GM23338 (cell line): Measurements from ENCODE around the gene CTDSP2. TPM values are rescaled to one million over a fixed set of nuclear protein-coding genes. Genes with fewer than 3 reads are reported as not detected.

Experiments
- ATAC-seq: fragments of 200-7000 bp; cut with Tn5 transposase; 3 replicates; pipeline ENCODE4 v1.9.1; 2020
- DNase-seq: peaks from one replicate; pipeline ENCODE4 v3.0.0-alpha.2; 2015; ENCODE audit warnings: low spot score
- H2AFZ ChIP-seq: fragments of 200-600 bp; sonication (generic); 2 replicates; pipeline ENCODE4 v1.8.0; 2016; ENCODE audit warnings: antibody characterized with exemption, mild to moderate bottlenecking, moderate library complexity
- H3F3A ChIP-seq: fragments of 200-600 bp; sonication (generic); replicated peaks from 2 replicates; pipeline ENCODE4 v1.8.0; 2017; ENCODE audit warnings: antibody characterized with exemption, mixed run types, low read depth
- H3K27ac ChIP-seq: fragments of 200-600 bp; sonication (generic); 2 replicates; pipeline ENCODE4 v1.6.1; 2016; ENCODE audit warnings: low read depth
- H3K27me3 ChIP-seq: fragments of 200-600 bp; sonication (generic); 2 replicates; pipeline ENCODE4 v1.8.0; 2016; ENCODE audit warnings: mild to moderate bottlenecking, mixed run types, moderate library complexity; ENCODE audit not compliant: insufficient read depth
- H3K36me3 ChIP-seq: fragments of 200-600 bp; sonication (generic); 2 replicates; pipeline ENCODE4 v1.8.0; 2016; ENCODE audit warnings: mild to moderate bottlenecking; ENCODE audit not compliant: insufficient read depth
- H3K4me1 ChIP-seq: fragments of 200-600 bp; sonication (generic); 2 replicates; pipeline ENCODE4 v1.8.0; 2016; ENCODE audit warnings: mild to moderate bottlenecking, moderate library complexity; ENCODE audit not compliant: insufficient read depth
- H3K4me2 ChIP-seq: fragments of 200-600 bp; sonication (generic); 2 replicates; pipeline ENCODE4 v1.7.1; 2017; ENCODE audit warnings: mixed run types
- H3K4me3 ChIP-seq: fragments of 200-600 bp; sonication (generic); 2 replicates; pipeline ENCODE4 v1.6.1; 2016; ENCODE audit warnings: mixed run types
- H3K79me2 ChIP-seq: fragments of 200-600 bp; sonication (generic); replicated peaks from 2 replicates; pipeline ENCODE4 v1.8.0; 2017; ENCODE audit warnings: mild to moderate bottlenecking; ENCODE audit not compliant: insufficient read depth
- H3K9me2 ChIP-seq: fragments of 200-600 bp; sonication (generic); 2 replicates; pipeline ENCODE4 v1.8.0; 2017; ENCODE audit not compliant: insufficient read depth
- H4K20me1 ChIP-seq: fragments of 200-600 bp; sonication (generic); replicated peaks from 2 replicates; pipeline ENCODE4 v1.8.0; 2017; ENCODE audit warnings: mild to moderate bottlenecking; ENCODE audit not compliant: insufficient read depth
- H3K27ac Mint-ChIP-seq: 2 replicates; pipeline ENCODE4 v1.8.0; 2020; ENCODE audit warnings: inconsistent platforms, mild to moderate bottlenecking, moderate library complexity, mixed read lengths
- H3K27me3 Mint-ChIP-seq: 3 replicates; pipeline ENCODE4 v1.8.0; 2022; ENCODE audit warnings: low read depth, mild to moderate bottlenecking, moderate library complexity, mixed read lengths, inconsistent platforms; ENCODE audit not compliant: insufficient read depth, poor library complexity
- H3K36me3 Mint-ChIP-seq: 3 replicates; pipeline ENCODE4 v1.8.0; 2021; ENCODE audit warnings: low read depth, mild to moderate bottlenecking, inconsistent platforms, moderate library complexity, mixed read lengths
- H3K4me1 Mint-ChIP-seq: 3 replicates; pipeline ENCODE4 v1.8.0; 2020; ENCODE audit warnings: mild to moderate bottlenecking, inconsistent platforms, mixed read lengths
- H3K4me3 Mint-ChIP-seq: 3 replicates; pipeline ENCODE4 v1.8.0; 2021; ENCODE audit warnings: moderate library complexity, mild to moderate bottlenecking, inconsistent platforms, mixed read lengths
- H3K9me3 Mint-ChIP-seq: 3 replicates; pipeline ENCODE4 v1.8.0; 2020; ENCODE audit warnings: moderate library complexity, mild to moderate bottlenecking, inconsistent platforms, mixed read lengths
- CREB1 ChIP-seq: fragments of 250-450 bp; sonication (Bioruptor Pico); IDR thresholded peaks from 2 replicates; pipeline ENCODE4 v1.5.0; 2020; ENCODE audit warnings: low read depth, mild to moderate bottlenecking, moderate library complexity
- CTCF ChIP-seq, 2 experiments: fragments of 200-600 bp in 1 of 2; sonication (generic) in 1 of 2; conservative IDR thresholded peaks; 2 replicates each; pipeline versions ENCODE4 v1.5.1 to v1.6.1; 2016 to 2017; ENCODE audit warnings: antibody characterized with exemption in 2 of 2, low read depth in 2 of 2, mild to moderate bottlenecking in 2 of 2, moderate library complexity in 1 of 2
- ETS1 ChIP-seq: IDR thresholded peaks from 2 replicates; pipeline ENCODE4 v1.6.1; 2016; ENCODE audit warnings: antibody characterized with exemption
- EZH2 ChIP-seq: fragments of 200-600 bp; sonication (generic); IDR thresholded peaks from one replicate; pipeline ENCODE4 v1.8.0; 2017; ENCODE audit warnings: antibody characterized with exemption, mild to moderate bottlenecking, low read depth; ENCODE audit not compliant: unreplicated experiment
- EZH2phosphoT487 ChIP-seq: fragments of 200-600 bp; sonication (generic); IDR thresholded peaks from one replicate; pipeline ENCODE4 v1.8.1; 2018; ENCODE audit warnings: antibody characterized with exemption; ENCODE audit not compliant: unreplicated experiment
- JUNB ChIP-seq: IDR thresholded peaks from one replicate; pipeline ENCODE4 v1.6.1; 2016; ENCODE audit warnings: antibody characterized with exemption; ENCODE audit not compliant: unreplicated experiment
- NANOG ChIP-seq: IDR thresholded peaks from 2 replicates; pipeline ENCODE4 v1.6.1; 2016; ENCODE audit warnings: antibody characterized with exemption, borderline replicate concordance
- POLR2AphosphoS5 ChIP-seq: IDR thresholded peaks from 2 replicates; pipeline ENCODE4 v1.6.1; 2016; ENCODE audit warnings: antibody characterized with exemption, low read depth
- REST ChIP-seq: IDR thresholded peaks from one replicate; pipeline ENCODE4 v1.6.1; 2018; ENCODE audit warnings: antibody characterized with exemption; ENCODE audit not compliant: unreplicated experiment
- STAT1 ChIP-seq: IDR thresholded peaks from one replicate; pipeline ENCODE4 v1.6.1; 2016; ENCODE audit warnings: antibody characterized with exemption; ENCODE audit not compliant: unreplicated experiment
- ZNF114 ChIP-seq: fragments of 250-450 bp; sonication (Bioruptor Pico); IDR thresholded peaks from 2 replicates; pipeline ENCODE4 v1.5.0; 2020; ENCODE audit warnings: mild to moderate bottlenecking, moderate library complexity
- ZNF331 ChIP-seq: fragments of 250-450 bp; sonication (Bioruptor Pico); IDR thresholded peaks from 2 replicates; pipeline ENCODE4 v1.5.0; 2020; ENCODE audit warnings: low read depth, mild to moderate bottlenecking, moderate library complexity
- ZNF462 ChIP-seq: fragments of 250-450 bp; sonication (Bioruptor Pico); IDR thresholded peaks from 2 replicates; pipeline ENCODE4 v1.5.0; 2020; ENCODE audit warnings: mild to moderate bottlenecking, moderate library complexity
- polyA plus RNA-seq: library from polyadenylated mRNA; unstranded; fragments of >200 nt; fragmentation: Nextera tagmentation; extraction: Ambion mirVana; gene quantifications from 2 replicates; pipeline ENCODE4 v1.2.1, GENCODE V29; 2016
- total RNA-seq: library from RNA; depleted of rRNA; stranded (reverse); fragments of >200 nt; shearing (Covaris generic); gene quantifications from 2 replicates; pipeline ENCODE4 v1.2.3, GENCODE V29; 2014

The CTDSP2 gene
- total and polyA plus RNA-seq, 2 experiments from 2014 or later: 22.8 to 81.9 TPM

GRCh38 chr12:57834086-57834876, 12.2 kb downstream of the CTDSP2 start:
- peak; percentile 9 for ATAC-seq
- Mint-ChIP-seq H3K9me3 (no peaks in the 10 kb centered on the region), H3K27ac (no peak overlapping the region), H3K27me3 (peaks cover 13% of the 10 kb centered on the region), H3K36me3 (peaks cover 4% of the 10 kb centered on the region; the same call in 2 of the 3 replicates), H3K4me1 (peaks cover 75% of the 10 kb centered on the region), H3K4me3 (peak overlapping the region; percentile 29; the same call in 1 of the 3 replicates)
- peaks cover 17% of the 10 kb centered on the region for H3F3A ChIP-seq
- no peaks in the 10 kb centered on the region for H3K27me3 ChIP-seq
- TF ChIP-seq ETS1: no peak
- TF ChIP-seq EZH2phosphoT487: no peak
- no peak for TF ChIP-seq CTCF (conservative IDR thresholded peaks at IDR 0.05; ENCODE audit: low read depth in 2 of 2)
- no peak for TF ChIP-seq ZNF114 (CRISPR knock-in tag)
- no peak for TF ChIP-seq ZNF331 (CRISPR knock-in tag)
- no peak for TF ChIP-seq CREB1 (CRISPR knock-in tag)
- no peak for TF ChIP-seq JUNB
- no peak for TF ChIP-seq REST
- no peak for TF ChIP-seq ZNF462
- TF ChIP-seq EZH2: no peak
- no peak for TF ChIP-seq NANOG
- no peak for TF ChIP-seq STAT1
- no peak for TF ChIP-seq POLR2AphosphoS5
- DNase-seq: peak; percentile 35
- H3K9me2 ChIP-seq: no peaks in the 10 kb centered on the region
- no peak overlapping the region for H3K4me3 ChIP-seq
- H2AFZ ChIP-seq: no peak overlapping the region
- H3K36me3 ChIP-seq: no peaks in the 10 kb centered on the region
- peaks cover 21% of the 10 kb centered on the region for H4K20me1 ChIP-seq
- peaks cover 73% of the 10 kb centered on the region for H3K4me1 ChIP-seq
- peak overlapping the region; percentile 65; the same call in 1 of the 2 replicates for H3K4me2 ChIP-seq
- peak overlapping the region; percentile 48; the same call in 1 of the 2 replicates for H3K27ac ChIP-seq
- peaks cover 97% of the 10 kb centered on the region for H3K79me2 ChIP-seq
